Anterior cingulate cortex (tissue), 58 donors: ENCODE data around the gene STC2.
"Not testable (repeated sequence)": the region's sequence is repeated elsewhere in the genome, so short reads cannot be mapped to it uniquely, and the experiment has no call there.

ENCODE experiments used
- DNase-seq, 58 donors: peaks; one replicate each; lab custom pipeline; 2025; lab: John Stamatoyannopoulos, UW

The STC2 gene

DNA sequence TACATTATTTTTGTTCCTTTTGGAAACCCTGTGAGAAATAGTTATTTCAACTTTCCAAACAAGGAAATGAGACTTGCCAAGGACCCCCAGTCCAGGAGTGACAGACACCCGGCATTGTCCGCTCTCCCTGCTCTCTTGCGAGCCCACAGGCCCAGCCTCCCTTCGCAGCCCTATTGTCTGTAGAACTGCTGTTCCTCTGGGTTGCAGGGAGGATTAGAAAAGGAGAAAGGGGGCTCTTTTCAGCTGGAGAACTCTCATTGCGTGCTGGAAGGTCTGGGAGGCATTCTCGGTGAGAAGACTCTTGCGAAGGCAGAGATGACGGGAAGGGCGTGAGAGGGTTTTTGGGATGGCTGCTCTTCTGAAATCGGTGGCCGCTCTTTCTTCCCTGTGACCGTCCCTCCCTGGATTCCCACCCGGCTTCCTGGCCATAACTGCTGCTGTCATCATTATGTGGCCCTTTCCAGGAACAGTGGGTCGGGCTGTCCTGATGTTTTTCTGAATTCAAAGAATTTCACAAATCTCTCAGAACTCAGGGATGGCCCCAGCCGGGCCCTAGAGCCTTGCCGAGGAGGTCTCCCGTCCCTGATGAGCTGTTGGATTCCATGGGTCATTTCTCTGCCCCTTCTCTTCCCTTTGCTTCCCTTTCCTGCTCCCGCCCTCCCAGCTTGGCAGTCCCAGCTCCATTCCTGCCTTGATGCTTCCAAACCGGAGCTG, 29.8 kb downstream of the STC2 start:
- DNase-seq, result no peak

DNA sequence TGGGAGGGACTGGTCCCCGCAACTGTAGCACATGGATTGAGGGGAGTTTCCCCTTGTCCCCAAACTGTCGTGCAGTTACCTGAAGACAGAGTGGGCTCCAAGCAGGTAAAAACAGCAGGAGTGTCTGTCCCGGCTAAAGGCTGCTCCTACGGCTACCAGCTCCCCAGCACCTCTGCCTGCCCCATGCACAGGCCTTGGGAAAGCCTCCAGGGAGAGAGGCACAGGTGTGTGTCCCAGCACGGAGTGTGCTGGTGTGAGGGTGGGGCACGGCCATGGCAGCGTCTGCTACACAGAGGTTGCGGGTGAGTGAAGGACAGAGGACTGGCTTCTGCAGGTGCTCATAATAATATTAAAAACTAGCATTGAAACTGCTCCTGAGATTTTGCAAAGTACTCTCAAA, 30.4 kb downstream of the STC2 start:
- no peak for DNase-seq

DNA sequence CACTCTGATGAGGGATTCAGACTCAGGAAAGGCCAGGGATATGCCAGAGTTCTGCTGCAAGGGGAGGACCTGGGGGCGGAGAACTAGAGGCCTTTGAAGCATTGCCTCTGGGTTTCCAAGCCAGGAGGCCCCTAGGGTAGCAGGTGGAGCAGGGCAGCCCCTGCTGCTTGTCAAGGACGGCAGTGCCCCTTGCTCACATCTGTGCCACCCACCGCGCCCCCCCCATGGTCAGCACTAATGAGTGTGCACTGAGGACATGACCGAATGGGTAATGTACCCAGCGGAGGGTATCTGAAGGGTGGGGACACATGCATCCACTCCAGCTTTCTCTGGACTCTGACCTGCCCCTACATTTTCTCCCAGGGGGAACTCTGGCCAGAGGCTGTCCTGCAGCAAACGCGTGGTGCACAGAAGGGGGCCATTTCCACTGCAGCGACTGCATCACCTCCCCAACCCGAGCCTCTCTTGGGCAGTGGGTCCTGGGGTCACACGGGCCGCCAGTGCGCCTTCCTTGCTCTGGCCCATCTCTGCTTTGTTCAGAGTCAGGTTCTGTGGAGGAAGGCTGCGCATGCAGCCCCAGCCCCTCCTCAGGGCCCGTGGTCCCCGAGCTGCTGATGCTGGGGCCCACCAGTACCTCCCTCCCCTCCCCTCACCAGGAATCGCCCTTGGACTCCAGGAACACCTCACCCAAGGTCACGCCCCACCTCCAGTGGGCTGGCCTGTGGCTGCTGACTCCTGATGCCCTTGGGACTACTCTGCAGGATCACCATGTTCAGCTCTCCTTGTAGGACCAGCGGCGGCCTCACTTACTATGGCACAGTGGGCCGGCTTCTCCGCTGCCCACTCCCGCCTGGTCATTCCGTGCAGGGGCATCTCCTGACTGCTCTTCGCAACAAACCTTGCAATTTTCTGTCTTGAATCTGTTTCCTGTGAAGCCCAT, 31.2 kb downstream of the STC2 start:
- no peak for DNase-seq

DNA sequence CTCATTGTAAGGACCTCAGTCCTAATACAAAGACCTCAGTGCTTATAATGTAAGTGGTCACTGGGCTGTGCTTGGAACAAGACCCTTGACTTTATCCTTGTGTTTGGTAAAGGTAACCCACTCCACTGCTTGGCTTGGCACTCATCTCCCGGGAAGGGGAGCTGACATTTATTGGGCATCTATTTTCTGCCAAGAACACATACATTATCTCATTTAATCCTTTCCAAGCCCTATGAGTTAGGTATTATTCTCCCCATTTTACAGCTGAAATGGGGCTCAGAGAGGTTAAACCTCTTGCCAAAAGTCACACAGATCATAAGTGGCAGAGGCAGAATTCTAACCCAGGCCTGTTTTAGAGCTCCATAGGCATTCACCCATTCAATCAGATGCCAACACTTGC, 32.4 kb downstream of the STC2 start:
- no peak for DNase-seq

DNA sequence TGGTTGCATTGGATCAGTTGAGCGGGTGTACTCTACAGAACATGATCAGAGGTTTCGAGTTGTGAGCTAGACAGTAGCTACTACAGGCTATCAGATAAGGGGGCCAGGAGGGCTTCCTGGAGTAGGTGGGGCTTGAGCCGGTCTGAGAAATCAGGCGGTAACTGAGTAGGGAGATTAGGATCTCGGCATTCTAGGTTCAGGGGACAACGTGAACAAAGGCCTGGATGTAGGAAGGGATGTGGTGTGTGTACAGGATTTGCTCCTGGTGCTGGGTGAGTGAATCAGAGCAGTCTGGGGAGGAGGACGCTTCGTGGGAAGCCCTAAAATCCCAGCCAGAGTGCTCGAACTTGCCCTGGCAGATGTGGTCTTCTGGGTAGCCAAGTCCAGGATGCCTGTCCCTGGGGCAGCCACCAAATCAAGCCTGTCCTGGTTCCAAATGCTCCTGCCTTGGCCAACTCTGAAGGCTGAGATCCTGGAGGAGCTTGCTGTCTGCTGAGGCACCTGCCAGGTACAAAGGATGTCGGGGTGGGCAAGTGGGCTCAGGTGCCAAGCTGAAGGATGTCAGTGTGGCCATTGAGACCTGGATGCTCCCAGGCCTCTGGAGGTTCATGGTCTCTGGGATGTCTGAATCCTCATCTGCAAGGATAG, 33.4 kb downstream of the STC2 start:
- no peak for DNase-seq

DNA sequence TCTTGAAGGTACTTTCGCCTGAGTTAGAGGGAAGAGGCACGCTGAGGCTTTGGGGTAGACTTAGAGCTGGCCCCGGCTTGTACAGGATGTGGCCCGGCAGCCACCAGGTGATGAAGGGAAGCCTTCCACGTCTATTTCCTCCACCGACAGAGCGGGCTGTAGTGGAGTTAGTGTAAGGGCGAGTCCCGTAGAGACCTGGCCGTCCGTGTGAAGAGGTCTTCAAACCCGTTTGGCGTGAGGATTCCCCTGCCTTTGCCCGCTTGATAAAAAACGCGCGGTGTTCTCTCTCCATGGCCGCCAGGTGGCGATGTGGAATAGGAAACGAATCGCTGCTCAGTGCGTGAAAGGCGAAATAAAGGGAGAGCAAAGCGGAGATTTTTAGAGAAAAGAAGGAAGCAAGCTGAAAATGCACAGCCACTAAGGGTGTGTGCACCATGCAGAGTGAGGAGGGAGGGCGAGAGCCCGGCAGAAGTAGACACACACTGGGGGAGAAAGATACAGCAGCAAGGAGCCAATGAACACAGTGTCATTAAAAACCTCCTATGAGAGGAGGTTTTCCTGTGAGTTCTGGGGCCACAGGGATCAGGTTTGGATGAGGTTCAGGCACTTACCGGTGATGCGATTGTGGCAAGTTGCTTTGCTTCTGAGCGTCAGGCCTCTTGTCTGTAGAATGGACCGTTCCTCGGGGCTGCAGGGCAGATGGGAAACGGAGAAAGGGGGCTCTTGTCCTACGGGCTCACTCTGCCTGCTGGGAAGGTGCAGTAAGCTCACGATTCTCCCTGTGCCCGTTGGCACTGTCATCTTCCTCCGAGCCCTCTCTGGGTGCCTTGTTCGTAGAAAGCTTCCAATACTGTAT, 34.2 kb downstream of the STC2 start:
- peak in 56 of 58 donors; percentile 12 to 81 (median 58) for DNase-seq

DNA sequence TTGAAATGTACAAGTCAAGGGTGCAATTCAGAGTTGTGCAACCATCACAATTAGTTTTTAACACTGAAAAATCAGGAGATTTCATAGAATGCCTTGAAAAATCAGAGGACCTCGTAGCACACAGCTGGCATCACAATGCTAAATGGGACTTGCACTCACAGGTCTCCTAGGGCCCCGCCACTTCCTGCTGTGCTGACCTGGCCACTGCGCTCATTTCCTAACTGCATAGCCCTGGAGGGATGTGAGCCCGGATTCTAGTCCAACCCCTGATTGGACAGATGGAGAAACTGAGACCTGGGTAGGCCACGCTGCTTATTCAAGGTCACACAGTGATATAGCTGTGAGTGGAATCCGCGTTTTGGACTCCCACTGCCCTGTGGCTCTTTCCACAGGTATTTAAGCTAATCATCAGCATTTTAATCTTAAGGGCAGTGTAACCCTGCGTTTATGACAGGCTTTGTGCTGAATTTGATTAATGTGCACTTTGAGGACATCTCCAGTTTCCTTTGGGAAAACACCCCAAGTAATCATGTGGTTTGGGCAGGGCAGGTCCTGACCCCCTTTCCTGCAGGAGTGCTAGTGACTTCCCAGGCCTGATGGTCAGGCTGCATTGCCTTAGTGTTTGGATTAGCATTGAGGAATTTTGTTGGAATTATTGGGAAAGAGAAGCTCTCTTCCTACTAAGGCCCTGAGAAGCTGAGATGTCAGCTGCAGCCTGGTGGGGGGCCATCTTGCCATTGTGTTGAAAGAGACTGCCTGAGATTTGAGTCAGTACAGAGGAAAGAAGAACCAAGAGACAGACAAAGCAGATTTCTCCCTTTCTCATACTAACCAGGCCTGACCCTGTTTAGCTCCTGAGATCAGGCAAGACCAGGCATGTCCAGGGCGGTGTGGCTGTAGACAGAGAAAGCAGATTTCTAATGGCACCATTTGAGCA, 36.2 kb downstream of the STC2 start:
- no peak for DNase-seq

DNA sequence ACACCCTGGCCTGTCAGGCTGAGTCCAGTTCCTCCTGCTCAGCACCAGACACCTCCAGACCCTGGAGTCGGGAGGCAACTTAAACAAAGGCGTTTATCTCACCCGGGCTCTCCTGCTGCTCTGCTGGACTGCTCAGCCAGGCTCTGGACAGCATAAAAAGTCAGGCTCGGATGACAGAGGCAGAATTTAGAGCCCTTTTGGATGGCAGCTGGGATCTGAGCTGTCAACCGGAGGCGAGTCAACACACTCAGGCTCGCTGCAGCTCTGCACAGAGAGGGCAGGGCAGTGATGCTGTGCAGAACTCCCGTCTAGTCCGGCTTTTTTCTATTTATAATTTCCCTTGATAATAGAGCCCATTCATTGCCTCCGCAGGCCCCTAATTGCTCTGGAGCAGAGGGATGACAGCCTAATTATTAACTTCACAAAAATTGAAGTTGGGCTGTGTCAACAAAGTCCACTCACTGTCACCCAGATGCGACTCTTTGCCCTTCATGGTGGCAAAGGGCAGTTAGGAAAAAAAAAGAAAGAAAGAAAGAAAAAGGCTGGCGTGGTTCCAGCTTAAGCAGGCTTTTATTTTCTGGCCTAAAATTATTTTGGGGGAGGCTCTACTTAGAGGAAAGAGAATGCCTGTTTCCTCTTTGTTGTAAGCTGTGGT, 37.6 kb downstream of the STC2 start:
- peak in 1 of 58 donors; percentile 4 for DNase-seq

DNA sequence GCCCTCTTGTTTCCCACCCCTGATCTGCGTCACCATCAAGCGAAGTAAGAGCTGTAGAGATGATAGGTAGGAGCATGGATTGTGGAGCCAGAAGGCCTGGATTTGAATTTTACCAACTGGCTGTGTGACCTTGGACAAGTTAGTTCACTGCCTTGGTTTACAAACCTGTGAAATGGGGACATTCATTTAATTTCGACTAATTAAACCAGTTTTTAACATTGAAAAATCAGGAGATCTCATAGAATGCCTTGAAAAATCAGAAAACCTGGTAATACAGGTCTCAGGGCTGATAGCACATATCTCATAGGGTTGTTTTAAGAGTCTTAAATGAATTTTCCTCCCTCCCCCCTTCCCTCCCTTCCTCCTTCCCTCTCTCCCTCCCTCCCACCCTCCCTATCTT, 38.8 kb downstream of the STC2 start:
- DNase-seq, result no peak

DNA sequence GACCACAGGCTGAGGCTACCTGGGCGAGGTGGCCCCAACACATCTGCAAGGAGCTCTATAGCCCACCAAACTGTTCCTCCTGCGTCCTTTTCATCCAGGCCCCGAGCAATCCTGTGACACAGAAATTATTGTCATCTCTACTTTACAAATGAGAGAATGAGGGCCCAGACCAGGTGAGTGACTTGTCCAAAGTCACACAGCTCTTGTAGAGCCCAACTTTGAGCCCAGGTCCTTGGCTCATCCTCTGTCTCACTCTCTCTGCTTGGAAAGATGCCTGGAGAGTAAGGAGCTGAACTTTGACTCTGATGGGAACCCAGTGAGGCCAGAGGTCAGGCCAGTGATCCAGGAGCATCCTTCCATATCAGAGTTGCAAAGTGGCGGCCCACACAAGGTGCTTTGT, 39.6 kb downstream of the STC2 start:
- DNase-seq, result no peak

DNA sequence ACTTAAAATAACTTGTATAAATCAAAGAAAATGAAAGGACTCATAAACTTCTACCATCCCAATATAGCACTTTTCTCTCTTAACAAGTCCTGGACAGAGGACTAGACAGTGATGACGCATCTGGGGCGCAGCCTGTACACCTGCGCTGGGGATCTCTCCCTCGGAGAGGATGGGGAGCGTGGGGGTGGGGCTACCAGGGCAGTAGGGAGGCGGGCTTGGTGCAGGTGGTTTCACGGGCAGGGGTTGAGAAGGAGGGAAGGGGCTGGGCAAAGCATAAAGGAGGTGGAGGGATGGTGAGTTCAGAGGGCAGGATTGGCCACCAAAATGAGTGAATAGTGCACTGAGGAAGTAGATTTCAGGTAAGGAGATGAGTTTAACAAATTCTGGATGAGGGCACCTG, 41.1 kb downstream of the STC2 start:
- no peak for DNase-seq

DNA sequence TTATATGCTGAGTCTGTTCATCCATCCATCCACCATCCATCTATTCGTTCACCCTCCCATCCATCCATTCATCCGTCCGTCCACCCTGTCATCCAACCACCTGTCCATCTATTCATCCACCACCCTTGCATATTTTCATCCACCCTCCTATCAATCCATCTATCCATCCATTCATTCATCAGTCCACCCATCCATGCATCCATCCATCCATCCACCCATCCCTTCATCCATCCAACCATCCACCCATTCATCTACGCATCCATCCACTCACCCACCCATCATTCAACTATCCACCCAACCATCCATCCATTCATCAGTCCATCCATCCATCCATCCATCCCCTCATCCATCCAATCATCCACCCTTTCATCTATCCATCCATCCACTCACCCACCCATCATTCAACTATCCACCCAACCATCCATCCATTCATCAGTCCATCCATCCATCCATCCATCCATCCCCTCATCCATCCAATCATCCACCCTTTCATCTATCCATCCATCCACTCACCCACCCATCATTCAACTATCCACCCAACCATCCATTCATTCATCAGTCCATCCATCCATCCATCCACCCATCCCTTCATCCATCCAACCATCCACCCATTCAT, 43.8 kb downstream of the STC2 start:
- DNase-seq, result not testable (repeated sequence)

DNA sequence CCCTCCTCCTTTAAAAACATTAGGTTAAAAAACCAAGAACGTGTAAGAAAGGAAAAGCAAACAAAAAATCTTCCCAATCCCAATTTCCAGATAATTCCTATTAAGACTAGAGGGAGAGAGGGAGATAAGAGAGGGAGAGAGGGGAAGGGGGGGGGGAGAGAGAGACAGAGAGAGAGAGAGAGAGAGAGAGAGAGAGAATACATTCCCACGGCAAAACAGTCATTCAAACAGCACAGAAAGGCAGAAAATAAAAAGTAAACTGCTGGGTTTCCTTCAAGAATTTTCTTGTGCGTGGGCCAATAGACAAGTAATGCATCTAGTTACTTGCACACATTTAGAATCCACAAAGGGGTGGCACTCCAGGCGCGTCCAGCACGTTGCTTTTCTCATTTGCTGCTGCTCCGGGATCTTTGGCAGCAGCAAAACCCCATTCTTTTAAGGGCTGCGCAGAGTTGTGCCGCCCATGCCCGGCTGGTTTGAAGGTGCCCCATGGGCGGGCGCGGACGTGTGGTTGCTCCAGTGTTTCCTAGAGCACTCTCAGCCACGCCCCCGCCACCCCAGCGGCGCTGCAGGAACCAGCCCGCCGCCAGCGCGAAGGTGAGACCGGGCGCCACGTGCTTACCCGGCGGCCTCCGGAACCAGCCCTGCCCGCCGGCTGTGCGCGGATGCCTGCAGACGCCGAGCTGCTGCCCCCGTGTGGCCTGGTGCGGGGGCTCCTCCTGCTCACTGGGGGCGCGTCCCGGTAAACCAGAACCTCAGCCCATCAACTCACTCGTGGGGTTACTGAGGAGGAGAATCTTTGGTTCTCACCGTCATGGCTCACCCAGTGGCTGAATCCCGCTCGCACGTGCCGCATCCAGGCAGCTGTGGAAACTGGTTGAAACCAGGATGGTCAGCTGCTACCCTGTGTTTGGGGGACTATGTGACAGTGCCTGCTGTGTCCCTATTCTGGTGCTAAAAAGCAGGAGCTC, 44.6 kb downstream of the STC2 start:
- peak in 45 of 58 donors; percentile 2 to 71 (median 26) for DNase-seq

DNA sequence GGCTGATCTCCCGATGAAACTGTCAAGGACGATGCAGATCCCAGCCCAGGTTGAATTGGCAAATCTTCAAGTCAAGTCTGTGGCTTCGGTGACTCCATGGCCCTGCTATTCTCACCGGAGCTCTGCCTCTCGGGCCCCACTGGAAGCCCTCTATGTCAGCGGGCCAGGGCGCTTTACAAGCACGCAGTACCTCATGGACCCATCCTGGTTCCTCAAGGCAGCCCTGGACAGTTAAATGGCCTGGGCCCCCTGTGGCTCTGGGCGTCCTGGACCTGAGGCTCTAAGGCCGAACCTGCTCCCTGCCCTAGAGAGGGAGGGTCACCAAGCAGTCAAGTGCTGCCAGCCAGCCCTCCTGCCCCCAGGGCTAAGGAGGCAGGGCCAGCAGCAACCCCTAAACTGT, 45.3 kb downstream of the STC2 start:
- no peak for DNase-seq

DNA sequence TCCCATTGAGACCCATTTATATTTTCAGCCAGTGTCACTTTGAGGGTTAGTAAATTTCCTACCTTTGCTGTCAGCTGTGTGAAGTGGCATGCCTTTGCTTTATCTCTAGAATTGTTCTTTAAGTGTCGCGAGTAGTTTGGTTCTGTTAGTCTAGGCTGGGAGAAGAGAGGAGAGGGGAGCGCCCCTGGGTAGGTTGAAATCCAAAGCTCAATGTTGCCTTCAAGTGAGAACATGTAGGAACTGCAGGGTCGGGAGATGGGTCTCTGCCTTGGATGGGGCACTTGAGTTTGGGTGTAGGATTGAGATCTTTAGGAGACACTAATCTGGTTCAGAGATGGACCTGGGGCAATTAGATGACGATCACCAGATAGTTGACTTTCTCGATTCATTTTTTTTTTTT, 46.3 kb downstream of the STC2 start:
- no peak for DNase-seq

DNA sequence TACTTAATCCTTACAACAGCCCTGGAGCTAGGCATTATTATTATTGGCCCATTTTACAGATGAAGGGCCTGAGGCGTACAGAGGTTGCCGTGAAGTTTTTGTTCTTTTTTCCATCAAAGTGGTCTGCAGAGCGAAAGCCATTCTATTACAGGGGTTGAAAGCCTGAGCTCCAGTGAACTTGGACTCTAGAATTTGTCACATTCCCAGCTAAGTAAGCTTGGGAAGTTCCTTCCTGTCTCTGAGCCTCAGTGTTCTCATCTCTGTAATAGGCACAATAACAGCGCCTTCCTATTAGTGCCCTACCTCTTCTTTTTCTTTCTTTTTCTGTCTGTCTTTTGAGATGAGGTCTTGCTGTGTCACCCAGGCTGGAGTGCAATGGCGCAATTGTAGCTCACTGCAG, 49.0 kb downstream of the STC2 start:
- no peak for DNase-seq

DNA sequence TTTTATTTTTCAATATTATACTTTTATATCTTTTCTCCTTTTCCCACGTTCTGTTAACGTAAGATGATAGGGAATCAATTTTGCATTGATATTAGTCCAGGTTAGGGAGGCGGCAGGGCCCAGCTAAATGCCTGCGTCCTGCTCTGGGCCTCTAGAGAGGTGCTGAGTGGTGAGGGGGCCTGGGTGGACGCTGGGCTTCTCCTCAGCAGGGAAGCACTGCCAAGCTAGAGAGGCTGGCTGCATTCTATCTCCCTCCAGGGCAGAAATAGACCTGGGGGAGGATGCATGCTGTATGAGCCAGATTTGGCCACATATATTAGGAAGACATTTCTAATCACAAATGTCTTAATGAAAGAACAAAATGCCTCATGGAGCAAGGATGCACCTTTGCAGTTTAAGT, 49.6 kb downstream of the STC2 start:
- DNase-seq, result no peak
